Mesodermal cell (in vitro differentiated cells): ENCODE data around the gene NID1.

Experiments used
- H3K27ac ChIP-seq: 2 replicates; pipeline ENCODE4 v1.7.0; 2013; ENCODE audit warnings: mild to moderate bottlenecking, low read depth, low read length, moderate library complexity; ENCODE audit not compliant: severe bottlenecking
- H3K36me3 ChIP-seq: 2 replicates; pipeline ENCODE4 v1.7.1; 2013; ENCODE audit warnings: mild to moderate bottlenecking, low read length, moderate library complexity; ENCODE audit not compliant: control insufficient read depth, insufficient read depth
- H3K4me1 ChIP-seq: one replicate; pipeline ENCODE4 v1.7.1; 2013; ENCODE audit warnings: mild to moderate bottlenecking, low read length; ENCODE audit not compliant: insufficient read depth, control insufficient read depth, poor library complexity, severe bottlenecking
- H3K4me3 ChIP-seq: 2 replicates; pipeline ENCODE4 v1.7.0; 2013; ENCODE audit warnings: low read length, control low read depth, mild to moderate bottlenecking; ENCODE audit not compliant: insufficient read depth, poor library complexity, severe bottlenecking; ENCODE audit errors: extremely low read depth
- H3K9me3 ChIP-seq: 2 replicates; pipeline ENCODE4 v1.7.1; 2013; ENCODE audit warnings: mild to moderate bottlenecking, low read length, moderate library complexity; ENCODE audit not compliant: control insufficient read depth
- WGBS, 2 experiments: methylation state at CpG; one replicate each; pipeline ENCODE4 v1.1.5; 2013; ENCODE audit warnings: missing lambda C conversion rate in 2 of 2; ENCODE audit not compliant: insufficient coverage in 2 of 2; 5-methylcytosine and 5-hydroxymethylcytosine counted together

NID1 gene

GRCh38 chr1:235958021-235958420 lies 106.9 kb downstream of the NID1 start:
- H3K36me3 ChIP-seq, result no peaks in the 10 kb centered on the region
- no peaks in the 10 kb centered on the region for H3K9me3 ChIP-seq
- 94 to 96% methylated on average over 12 of the region's 12 CpGs for WGBS, 2 experiments
- no peak overlapping the region for H3K27ac ChIP-seq
- no peak overlapping the region for H3K4me3 ChIP-seq
- peaks cover 16% of the 10 kb centered on the region for H3K4me1 ChIP-seq

- Histone ChIP-seq H3K9me3 (no peaks in the 10 kb centered on the region), H3K4me3 (no peak overlapping the region), H3K27ac (no peak overlapping the region), H3K36me3 (no peaks in the 10 kb centered on the region), H3K4me1 (peaks cover 16% of the 10 kb centered on the region)
- WGBS, 2 experiments, result 89 to 94% methylated on average over 2 of the region's 4 CpGs
Measured at GRCh38 chr1:235955777-235956176, 109.1 kb downstream of the NID1 start.

GRCh38 chr1:235954306-235955283 lies 110.3 kb downstream of the NID1 start:
- Histone ChIP-seq H3K4me1 (peaks cover 16% of the 10 kb centered on the region), H3K4me3 (no peak overlapping the region), H3K36me3 (no peaks in the 10 kb centered on the region), H3K9me3 (no peaks in the 10 kb centered on the region), H3K27ac (no peak overlapping the region)
- 86 to 89% methylated on average over 8 of the region's 11 CpGs for WGBS, 2 experiments

- 85 to 91% methylated on average over 2 of the region's 2 CpGs for WGBS, 2 experiments
- peaks cover 16% of the 10 kb centered on the region for H3K4me1 ChIP-seq
- no peaks in the 10 kb centered on the region for H3K9me3 ChIP-seq
- no peaks in the 10 kb centered on the region for H3K36me3 ChIP-seq
- H3K27ac ChIP-seq, result no peak overlapping the region
- no peak overlapping the region for H3K4me3 ChIP-seq
Measured at GRCh38 chr1:235953801-235954200, 111.1 kb downstream of the NID1 start.

GRCh38 chr1:235952950-235953615 lies 111.8 kb downstream of the NID1 start:
- Histone ChIP-seq H3K4me3 (no peak overlapping the region), H3K27ac (no peak overlapping the region), H3K4me1 (peaks cover 16% of the 10 kb centered on the region), H3K9me3 (no peaks in the 10 kb centered on the region), H3K36me3 (no peaks in the 10 kb centered on the region)
- WGBS, 2 experiments, result 92 to 97% methylated on average over 3 to 4 of the region's 4 CpGs

GRCh38 chr1:235951661-235952060 lies 113.2 kb downstream of the NID1 start:
- Histone ChIP-seq H3K4me3 (no peak overlapping the region), H3K9me3 (no peaks in the 10 kb centered on the region), H3K36me3 (no peaks in the 10 kb centered on the region), H3K4me1 (peaks cover 16% of the 10 kb centered on the region), H3K27ac (no peak overlapping the region)
- 90 to 92% methylated on average over 1 to 4 of the region's 4 CpGs for WGBS, 2 experiments

- Histone ChIP-seq H3K36me3 (no peaks in the 10 kb centered on the region), H3K4me3 (no peak overlapping the region), H3K27ac (no peak overlapping the region), H3K9me3 (no peaks in the 10 kb centered on the region), H3K4me1 (peaks cover 16% of the 10 kb centered on the region)
- WGBS, 2 experiments, result 97% methylated on average over 6 to 10 of the region's 10 CpGs
Measured at GRCh38 chr1:235950318-235950717, 114.6 kb downstream of the NID1 start.

- no peaks in the 10 kb centered on the region for H3K9me3 ChIP-seq
- no peaks in the 10 kb centered on the region for H3K36me3 ChIP-seq
- H3K27ac ChIP-seq, result no peak overlapping the region
- H3K4me3 ChIP-seq, result no peak overlapping the region
- WGBS, 2 experiments, result 89 to 95% methylated on average over 3 of the region's 4 CpGs
- peaks cover 7% of the 10 kb centered on the region for H3K4me1 ChIP-seq
Measured at GRCh38 chr1:235948774-235949427, 116.0 kb downstream of the NID1 start.

GRCh38 chr1:235947989-235948388 lies 116.9 kb downstream of the NID1 start:
- 89 to 94% methylated on average over 5 to 7 of the region's 7 CpGs for WGBS, 2 experiments
- no peak overlapping the region for H3K27ac ChIP-seq
- H3K4me3 ChIP-seq, result no peak overlapping the region
- no peaks in the 10 kb centered on the region for H3K4me1 ChIP-seq
- H3K9me3 ChIP-seq, result no peaks in the 10 kb centered on the region
- no peaks in the 10 kb centered on the region for H3K36me3 ChIP-seq

- 82 to 84% methylated on average over 4 of the region's 5 CpGs for WGBS, 2 experiments
- H3K9me3 ChIP-seq, result no peaks in the 10 kb centered on the region
- H3K36me3 ChIP-seq, result no peaks in the 10 kb centered on the region
- H3K4me1 ChIP-seq, result no peaks in the 10 kb centered on the region
- H3K27ac ChIP-seq, result no peak overlapping the region
- no peak overlapping the region for H3K4me3 ChIP-seq
Measured at GRCh38 chr1:235946571-235946981, 118.3 kb downstream of the NID1 start.
